CD4-positive, alpha-beta T cell treated with Interleukin-1 beta for 1 hour (primary cell): ENCODE measurements around the gene SMARCE1.

Experiments
- DNase-seq, 2 donors: peaks; one replicate each; pipeline ENCODE4 v3.0.0-alpha.2; 2020 to 2022

The SMARCE1 gene

DNA sequence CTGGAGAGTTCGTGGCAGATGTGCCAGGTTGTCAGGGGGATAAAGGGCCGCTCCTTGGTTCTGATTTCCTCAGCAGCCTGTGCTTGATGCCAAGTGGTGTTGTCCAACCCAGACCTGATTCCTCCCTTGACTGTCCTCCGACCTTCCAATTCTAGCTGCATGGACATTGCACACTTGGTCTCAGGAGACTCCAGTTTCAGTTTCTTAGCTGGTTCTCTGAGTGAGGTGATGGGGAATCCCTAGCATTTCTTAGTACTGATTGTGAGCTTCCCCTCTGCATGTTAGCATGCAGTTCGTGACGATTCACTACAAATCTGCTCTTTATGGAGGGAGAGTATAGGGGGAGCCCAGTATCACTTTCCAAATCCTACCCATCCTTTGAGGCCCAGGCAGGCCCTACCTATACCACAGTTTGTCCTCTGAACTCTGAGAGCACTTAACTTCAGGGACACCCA is 70.0 kb downstream of the SMARCE1 start:
- peak; percentile 32 to 44 for DNase-seq

DNA sequence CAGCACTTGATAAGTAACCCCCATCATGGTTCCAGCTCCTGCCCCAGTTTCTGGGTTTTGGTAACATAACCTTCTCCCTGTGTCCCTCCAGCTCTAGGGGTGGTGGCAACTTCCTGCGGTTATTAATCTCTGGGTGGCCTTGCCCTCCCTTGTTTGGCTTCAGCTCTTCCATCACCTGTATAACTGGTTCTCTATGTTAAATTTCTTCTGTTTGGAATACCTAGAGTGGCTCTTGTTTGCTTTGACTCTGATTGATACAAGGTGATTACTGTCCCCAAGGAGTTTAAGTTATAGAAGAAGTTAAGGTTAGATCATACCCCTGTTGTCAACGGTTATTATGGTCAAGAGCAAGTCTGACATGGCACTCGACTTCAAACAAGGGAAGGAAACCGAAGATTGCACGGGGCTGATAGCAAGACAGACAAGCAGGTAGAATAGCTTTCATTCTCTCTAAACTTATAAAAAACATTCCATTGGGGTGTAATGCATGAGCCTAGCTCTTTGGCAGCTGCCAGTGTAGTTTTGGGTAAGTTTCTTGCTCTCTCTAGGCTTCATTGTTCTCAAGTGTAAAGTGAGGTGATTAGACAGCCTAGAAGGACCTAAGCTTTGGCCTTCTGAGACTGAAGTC is 71.4 kb downstream of the SMARCE1 start:
- peak in 1 of 2 donors; percentile 40 for DNase-seq
